IMR-90 (cell line): ENCODE results near the gene DET1. TPM values are rescaled to one million over a fixed set of nuclear protein-coding genes. Genes with fewer than 3 reads are reported as not detected.

Source experiments
- ATAC-seq: fragments of 200-7000 bp; cut with Tn5 transposase; 2 replicates; pipeline ENCODE4 v1.9.1; 2020; ENCODE audit warnings: low read depth, mild to moderate bottlenecking, moderate library complexity
- BruUV-seq: library from RNA; stranded (reverse); fragments of 400-500 nt; replicated peaks from 2 replicates; lab custom pipeline; 2021; lab: Mats Ljungman, UMichigan
- CTCF ChIA-PET: fragments of 300-600 bp; formaldehyde crosslinking; extraction: SDS; loops from one replicate; lab custom pipeline; 2021; ENCODE audit warnings: antibody characterized with exemption; lab: Yijun Ruan, JAX
- POLR2A ChIA-PET: fragments of 300-600 bp; sonication (Branson Sonifier 250); formaldehyde crosslinking; loops from one replicate; lab custom pipeline; 2022; ENCODE audit warnings: antibody characterized with exemption; ENCODE audit not compliant: unreplicated experiment; lab: Charles Lee
- DNase-seq: peaks from one replicate; pipeline ENCODE4 v3.0.0; 2013
- H2AFZ ChIP-seq: replicated peaks from 2 replicates; pipeline ENCODE3; 2013; ENCODE audit warnings: low read length, mild to moderate bottlenecking; ENCODE audit not compliant: poor library complexity
- H2AK5ac ChIP-seq: 2 replicates; pipeline ENCODE4 v1.6.1; 2013; ENCODE audit warnings: low read depth, low read length, inconsistent platforms
- H2AK9ac ChIP-seq: replicated peaks from 2 replicates; pipeline ENCODE3; 2013; ENCODE audit warnings: mild to moderate bottlenecking, low read depth, low read length, moderate library complexity; ENCODE audit not compliant: poor library complexity
- H2BK120ac ChIP-seq: 2 replicates; pipeline ENCODE4 v1.6.1; 2013; ENCODE audit warnings: low read depth, low read length, inconsistent platforms
- H2BK15ac ChIP-seq: 3 replicates; pipeline ENCODE4 v1.6.1; 2013; ENCODE audit warnings: low read depth, low read length, inconsistent platforms
- H2BK20ac ChIP-seq: 2 replicates; pipeline ENCODE4 v1.6.1; 2013; ENCODE audit warnings: low read depth, mild to moderate bottlenecking, inconsistent platforms, low read length, moderate library complexity
- H2BK5ac ChIP-seq: 2 replicates; pipeline ENCODE4 v1.6.1; 2013; ENCODE audit warnings: mild to moderate bottlenecking, low read depth, low read length, inconsistent platforms; ENCODE audit not compliant: poor library complexity, severe bottlenecking
- H3K14ac ChIP-seq: replicated peaks from 2 replicates; pipeline ENCODE4 v1.6.1; 2013; ENCODE audit warnings: low read depth, low read length, inconsistent platforms
- H3K18ac ChIP-seq: 2 replicates; pipeline ENCODE4 v1.6.1; 2013; ENCODE audit warnings: low read depth, low read length, control low read depth
- H3K23ac ChIP-seq: 2 replicates; pipeline ENCODE4 v1.6.1; 2013; ENCODE audit warnings: low read depth, low read length, inconsistent platforms
- H3K27ac ChIP-seq: 2 replicates; pipeline ENCODE4 v1.5.1; 2013; ENCODE audit warnings: mild to moderate bottlenecking, control low read depth, low read length; ENCODE audit not compliant: insufficient read depth
- H3K27me3 ChIP-seq: 2 replicates; pipeline ENCODE4 v1.6.1; 2013; ENCODE audit warnings: low read length; ENCODE audit not compliant: control insufficient read depth, insufficient read depth
- H3K36me3 ChIP-seq: 2 replicates; pipeline ENCODE4 v1.6.1; 2013; ENCODE audit warnings: low read length, mixed read lengths; ENCODE audit not compliant: control insufficient read depth, insufficient read depth
- H3K4ac ChIP-seq: 2 replicates; pipeline ENCODE4 v1.6.1; 2013; ENCODE audit warnings: low read depth, low read length, inconsistent platforms
- H3K4me1 ChIP-seq: 2 replicates; pipeline ENCODE4 v1.6.1; 2013; ENCODE audit warnings: low read length, mixed read lengths; ENCODE audit not compliant: control insufficient read depth, insufficient read depth
- H3K4me2 ChIP-seq: 2 replicates; pipeline ENCODE4 v1.6.1; 2013; ENCODE audit warnings: low read depth, mild to moderate bottlenecking, control low read depth, low read length, moderate library complexity
- H3K4me3 ChIP-seq: 2 replicates; pipeline ENCODE4 v1.5.1; 2013; ENCODE audit warnings: low read depth, mild to moderate bottlenecking, control low read depth, low read length, moderate library complexity; ENCODE audit not compliant: insufficient read depth
- H3K56ac ChIP-seq: 2 replicates; pipeline ENCODE4 v1.6.1; 2013; ENCODE audit warnings: low read length, inconsistent platforms; ENCODE audit not compliant: insufficient read depth; ENCODE audit errors: extremely low read depth
- H3K79me1 ChIP-seq, 2 experiments: 2 replicates each; pipeline ENCODE4 v1.6.1; 2013; ENCODE audit warnings: low read length in 2 of 2, inconsistent platforms in 1 of 2, low read depth in 1 of 2
- H3K9ac ChIP-seq: 2 replicates; pipeline ENCODE4 v1.6.1; 2013; ENCODE audit warnings: low read depth, low read length, control low read depth
- H3K9me1 ChIP-seq: 2 replicates; pipeline ENCODE4 v1.6.1; 2013; ENCODE audit warnings: low read length, inconsistent platforms; ENCODE audit not compliant: insufficient read depth
- H3K9me3 ChIP-seq: 2 replicates; pipeline ENCODE4 v1.6.1; 2013; ENCODE audit warnings: low read length; ENCODE audit not compliant: control insufficient read depth, insufficient read depth
- H4K20me1 ChIP-seq: 2 replicates; pipeline ENCODE4 v1.6.1; 2013; ENCODE audit warnings: low read length, inconsistent platforms; ENCODE audit not compliant: insufficient read depth
- H4K5ac ChIP-seq: 2 replicates; pipeline ENCODE4 v1.6.1; 2013; ENCODE audit warnings: mild to moderate bottlenecking, low read depth, low read length, control low read depth
- H4K8ac ChIP-seq, 2 experiments: 2 replicates each; pipeline ENCODE4 v1.6.1; 2013; ENCODE audit warnings: low read depth in 2 of 2, low read length in 2 of 2, control low read depth in 1 of 2, inconsistent platforms in 1 of 2
- H4K91ac ChIP-seq: 2 replicates; pipeline ENCODE4 v1.6.1; 2013; ENCODE audit warnings: low read depth, low read length, inconsistent platforms; ENCODE audit not compliant: insufficient read depth
- BHLHE40 ChIP-seq: fragments of 150-350 bp; IDR thresholded peaks from 2 replicates; pipeline ENCODE4 v1.6.1; 2016; ENCODE audit warnings: mild to moderate bottlenecking, low read depth, low read length
- CEBPB ChIP-seq: IDR thresholded peaks from 2 replicates; pipeline ENCODE4 v1.6.1; 2012; ENCODE audit warnings: low read depth, low read length, improper control_type of control experiment
- CHD1 ChIP-seq: IDR thresholded peaks from 2 replicates; pipeline ENCODE4 v1.6.1; 2012; ENCODE audit warnings: low read depth, low read length, improper control_type of control experiment
- FOS ChIP-seq: fragments of 150-350 bp; IDR thresholded peaks from 2 replicates; pipeline ENCODE4 v1.6.1; 2016; ENCODE audit warnings: low read depth, low read length
- MAFK ChIP-seq: IDR thresholded peaks from 2 replicates; pipeline ENCODE4 v1.6.1; 2012; ENCODE audit warnings: low read depth, low read length, improper control_type of control experiment
- MAZ ChIP-seq: IDR thresholded peaks from 2 replicates; pipeline ENCODE4 v1.6.1; 2012; ENCODE audit warnings: low read depth, mild to moderate bottlenecking, low read length, improper control_type of control experiment, moderate library complexity, borderline replicate concordance
- NFE2L2 ChIP-seq: fragments of 150-350 bp; IDR thresholded peaks from 2 replicates; pipeline ENCODE4 v1.6.1; 2016; ENCODE audit warnings: low read depth, mild to moderate bottlenecking, low read length
- POLR2A ChIP-seq: IDR thresholded peaks from 2 replicates; pipeline ENCODE4 v1.6.1; 2012; ENCODE audit warnings: mild to moderate bottlenecking, low read depth, low read length
- RAD21 ChIP-seq: IDR thresholded peaks from 2 replicates; pipeline ENCODE4 v1.6.1; 2012; ENCODE audit warnings: low read length, improper control_type of control experiment
- RCOR1 ChIP-seq: IDR thresholded peaks from 2 replicates; pipeline ENCODE4 v1.6.1; 2012; ENCODE audit warnings: mild to moderate bottlenecking, low read length, improper control_type of control experiment; ENCODE audit not compliant: insufficient replicate concordance
- RFX5 ChIP-seq: IDR thresholded peaks from 2 replicates; pipeline ENCODE4 v1.8.0; 2012; ENCODE audit warnings: low read depth, mild to moderate bottlenecking, low read length, moderate library complexity
- SMC3 ChIP-seq: fragments of 150-350 bp; IDR thresholded peaks from 2 replicates; pipeline ENCODE4 v1.6.1; 2016; ENCODE audit warnings: low read depth, mild to moderate bottlenecking, antibody characterized with exemption, low read length, moderate library complexity
- WGBS, 2 experiments: methylation state at CpG; one replicate each; pipeline versions ENCODE4 v1.1.5 to v1.1.7; 2013; ENCODE audit warnings: missing lambda C conversion rate in 2 of 2; ENCODE audit not compliant: insufficient read length in 1 of 2; ENCODE audit errors: extremely low coverage in 2 of 2; 5-methylcytosine and 5-hydroxymethylcytosine counted together
- dilution Hi-C: fragments of 300-500 bp; cut with HindIII; formaldehyde crosslinking; loops from one replicate; pipeline ENCODE4 v1.14.3; 2018; ENCODE audit warnings: low sequenced_read_pairs; ENCODE audit not compliant: unreplicated experiment
- in situ Hi-C: fragments of 300-500 bp; cut with MboI; formaldehyde crosslinking; loops from 3 replicates; pipeline ENCODE4 v1.14.3; 2019; ENCODE audit warnings: low sequenced_read_pairs, inconsistent platforms, mixed read lengths
- intact Hi-C: fragments of 100-400 bp; cut with micrococcal nuclease; formaldehyde crosslinking; loops from 2 replicates; pipeline ENCODE4 v1.10.0; 2022
- polyA plus RNA-seq, 3 experiments: library from polyadenylated mRNA; depleted of rRNA; stranded (reverse); fragments of >200 nt; gene quantifications; 2 replicates each; pipeline ENCODE4 v1.2.3, GENCODE V29; 2012; ENCODE audit warnings: low replicate concordance in 1 of 3
- total RNA-seq: library from RNA; depleted of rRNA; stranded (reverse); fragments of >200 nt; gene quantifications from 2 replicates; pipeline ENCODE4 v1.2.3, GENCODE V29; 2012
- TF ChIP-seq, protein P1 (sequence below): fragments of 150-350 bp; IDR thresholded peaks from 2 replicates; pipeline ENCODE4 v1.6.1; 2016; ENCODE audit warnings: low read depth, mild to moderate bottlenecking, low read length, moderate library complexity, borderline replicate concordance
- TF ChIP-seq, protein P2 (sequence below): conservative IDR thresholded peaks from 2 replicates; pipeline ENCODE4 v1.5.1; 2012; ENCODE audit warnings: mild to moderate bottlenecking, low read depth, low read length, improper control_type of control experiment
- TF ChIP-seq, protein P3 (sequence below): fragments of 150-350 bp; IDR thresholded peaks from 2 replicates; pipeline ENCODE4 v1.6.1; 2017; ENCODE audit warnings: mild to moderate bottlenecking, antibody characterized with exemption, low read length, low read depth

DET1 gene
- total and polyA plus RNA-seq, 2 of the 4 experiments (the other 2 are of a cell fraction), result 5.6 to 9.1 TPM

DNA sequence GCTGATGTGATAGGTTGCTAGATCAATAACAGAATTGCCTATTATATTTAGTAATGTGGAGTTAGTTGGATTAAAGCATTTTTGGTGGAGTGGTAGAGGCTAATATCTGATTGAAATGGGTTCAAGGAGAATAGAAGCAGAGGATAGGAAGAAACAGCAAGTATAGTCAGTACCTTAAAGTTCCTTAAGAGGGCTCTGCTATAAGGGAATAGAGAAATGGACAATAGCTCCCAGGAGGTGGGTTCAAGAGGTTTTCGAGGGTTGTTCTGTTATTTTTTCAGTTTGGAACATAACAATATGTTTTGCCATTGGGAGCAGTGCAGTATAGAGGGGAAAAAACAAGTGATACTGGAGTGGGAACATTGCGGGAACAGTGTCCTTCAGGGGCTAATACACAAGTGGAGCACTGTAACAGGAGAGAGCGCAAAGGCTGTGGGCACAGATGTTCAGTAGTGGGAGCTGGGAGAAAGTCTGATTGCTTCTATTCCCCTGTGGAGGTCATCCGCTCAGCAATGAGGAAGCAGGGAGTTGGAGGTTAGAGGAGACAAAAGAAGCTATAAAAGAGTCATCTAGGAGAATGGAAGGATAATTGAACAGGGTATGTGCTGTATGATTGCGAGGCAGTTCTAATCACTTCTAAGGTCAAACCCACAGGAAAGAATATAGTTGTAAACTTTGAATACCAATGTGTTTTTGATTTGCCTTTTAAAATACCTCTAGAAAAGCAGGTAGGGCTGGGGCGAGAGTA lies 75.7 kb downstream of the DET1 start:
- no peak overlapping the region for H3K14ac ChIP-seq
- no peak overlapping the region for H2BK20ac ChIP-seq
- peaks cover 6% of the 10 kb centered on the region; the same call in 1 of the 2 replicates for H3K9me1 ChIP-seq
- peaks cover 17% of the 10 kb centered on the region for H3K36me3 ChIP-seq
- ATAC-seq (no peak), DNase-seq (no peak)
- ChIA-PET CTCF (no interaction called here), POLR2A (no interaction called here)
- H3K27ac ChIP-seq, result no peak overlapping the region
- H4K20me1 ChIP-seq, result 0 out of 2 replicates have a peak, but pooled peaks cover 2% of the 10 kb centered on the region
- H2BK5ac ChIP-seq, result no peak overlapping the region
- peaks cover 6% of the 10 kb centered on the region for H3K4me1 ChIP-seq
- H3K9ac ChIP-seq, result no peak overlapping the region
- intact Hi-C loops, result no loop called here
- dilution Hi-C loops, result no loop called here
- in situ Hi-C loops, result no loop called here
- peaks cover 28 to 41% of the 10 kb centered on the region in 2 experiments for H3K79me1 ChIP-seq
- no peak overlapping the region for H2AFZ ChIP-seq
- H3K4ac ChIP-seq, result no peak overlapping the region
- H3K18ac ChIP-seq, result no peak overlapping the region
- H2AK5ac ChIP-seq, result no peak overlapping the region
- no peak overlapping the region for H2BK120ac ChIP-seq
- WGBS, 2 experiments, result 100% methylated on average over 2 of the region's 6 CpGs; no CpG with 5 or more reads in 1 of the 2 experiments
- BruUV-seq, result no TSS peak
- no peaks in the 10 kb centered on the region for H3K9me3 ChIP-seq
- H3K23ac ChIP-seq, result no peak overlapping the region
- H3K4me3 ChIP-seq, result no peak overlapping the region
- H2AK9ac ChIP-seq, result no peak overlapping the region
- TF ChIP-seq, protein P1, sequence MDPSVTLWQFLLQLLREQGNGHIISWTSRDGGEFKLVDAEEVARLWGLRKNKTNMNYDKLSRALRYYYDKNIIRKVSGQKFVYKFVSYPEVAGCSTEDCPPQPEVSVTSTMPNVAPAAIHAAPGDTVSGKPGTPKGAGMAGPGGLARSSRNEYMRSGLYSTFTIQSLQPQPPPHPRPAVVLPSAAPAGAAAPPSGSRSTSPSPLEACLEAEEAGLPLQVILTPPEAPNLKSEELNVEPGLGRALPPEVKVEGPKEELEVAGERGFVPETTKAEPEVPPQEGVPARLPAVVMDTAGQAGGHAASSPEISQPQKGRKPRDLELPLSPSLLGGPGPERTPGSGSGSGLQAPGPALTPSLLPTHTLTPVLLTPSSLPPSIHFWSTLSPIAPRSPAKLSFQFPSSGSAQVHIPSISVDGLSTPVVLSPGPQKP, result no peak
- TF ChIP-seq SMC3 (no peak), CHD1 (no peak), CEBPB (no peak), POLR2A (no peak), BHLHE40 (no peak), MAZ (no peak), RFX5 (no peak), FOS (no peak), MAFK (no peak), RAD21 (no peak), RCOR1 (no peak), NFE2L2 (no peak)
- TF ChIP-seq, protein P2, sequence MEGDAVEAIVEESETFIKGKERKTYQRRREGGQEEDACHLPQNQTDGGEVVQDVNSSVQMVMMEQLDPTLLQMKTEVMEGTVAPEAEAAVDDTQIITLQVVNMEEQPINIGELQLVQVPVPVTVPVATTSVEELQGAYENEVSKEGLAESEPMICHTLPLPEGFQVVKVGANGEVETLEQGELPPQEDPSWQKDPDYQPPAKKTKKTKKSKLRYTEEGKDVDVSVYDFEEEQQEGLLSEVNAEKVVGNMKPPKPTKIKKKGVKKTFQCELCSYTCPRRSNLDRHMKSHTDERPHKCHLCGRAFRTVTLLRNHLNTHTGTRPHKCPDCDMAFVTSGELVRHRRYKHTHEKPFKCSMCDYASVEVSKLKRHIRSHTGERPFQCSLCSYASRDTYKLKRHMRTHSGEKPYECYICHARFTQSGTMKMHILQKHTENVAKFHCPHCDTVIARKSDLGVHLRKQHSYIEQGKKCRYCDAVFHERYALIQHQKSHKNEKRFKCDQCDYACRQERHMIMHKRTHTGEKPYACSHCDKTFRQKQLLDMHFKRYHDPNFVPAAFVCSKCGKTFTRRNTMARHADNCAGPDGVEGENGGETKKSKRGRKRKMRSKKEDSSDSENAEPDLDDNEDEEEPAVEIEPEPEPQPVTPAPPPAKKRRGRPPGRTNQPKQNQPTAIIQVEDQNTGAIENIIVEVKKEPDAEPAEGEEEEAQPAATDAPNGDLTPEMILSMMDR, result no peak
- TF ChIP-seq, protein P3, sequence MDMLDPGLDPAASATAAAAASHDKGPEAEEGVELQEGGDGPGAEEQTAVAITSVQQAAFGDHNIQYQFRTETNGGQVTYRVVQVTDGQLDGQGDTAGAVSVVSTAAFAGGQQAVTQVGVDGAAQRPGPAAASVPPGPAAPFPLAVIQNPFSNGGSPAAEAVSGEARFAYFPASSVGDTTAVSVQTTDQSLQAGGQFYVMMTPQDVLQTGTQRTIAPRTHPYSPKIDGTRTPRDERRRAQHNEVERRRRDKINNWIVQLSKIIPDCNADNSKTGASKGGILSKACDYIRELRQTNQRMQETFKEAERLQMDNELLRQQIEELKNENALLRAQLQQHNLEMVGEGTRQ, result no peak
- no peak overlapping the region for H4K5ac ChIP-seq
- H4K91ac ChIP-seq, result no peak overlapping the region
- H3K4me2 ChIP-seq, result no peak overlapping the region
- no peak overlapping the region for H4K8ac ChIP-seq
- no peak overlapping the region for H2BK15ac ChIP-seq
- no peak overlapping the region for H3K56ac ChIP-seq
- no peaks in the 10 kb centered on the region for H3K27me3 ChIP-seq
